Transverse colon (tissue), 4 donors: Measurements from ENCODE around the gene RPS6KL1. TPM values are rescaled to one million over a fixed set of nuclear protein-coding genes. Genes with fewer than 3 reads are reported as not detected.

Experiments used
- DNase-seq: peaks from one replicate; pipeline ENCODE4 v3.0.0-alpha.2; 2019
- H3K27ac ChIP-seq, 4 donors: fragments of 200-600 bp; sonication (generic); 2 replicates each; pipeline ENCODE4 v1.5.1; 2016 to 2018; ENCODE audit warnings: inconsistent platforms in 4 of 4
- H3K27me3 ChIP-seq: fragments of 200-600 bp; sonication (generic); 2 replicates; pipeline ENCODE4 v1.5.1; 2017; ENCODE audit warnings: inconsistent platforms
- H3K36me3 ChIP-seq, 4 donors: fragments of 200-600 bp; sonication (generic); 2 replicates each; pipeline ENCODE4 v1.5.1; 2017 to 2019; ENCODE audit warnings: inconsistent platforms in 4 of 4
- H3K4me1 ChIP-seq, 4 donors: fragments of 200-600 bp; sonication (generic); 2 replicates each; pipeline ENCODE4 v1.5.1; 2017 to 2020; ENCODE audit warnings: inconsistent platforms in 4 of 4
- H3K4me3 ChIP-seq, 4 donors: fragments of 200-600 bp; sonication (generic); 1 replicate in 1 of 4; 2 replicates in 3 of 4; pipeline versions ENCODE4 v1.5.1 to v1.6.1; 2017 to 2019; ENCODE audit warnings: inconsistent platforms in 4 of 4
- H3K9me3 ChIP-seq, 2 donors: fragments of 200-600 bp; sonication (generic); 2 replicates each; pipeline ENCODE4 v1.5.1; 2017 to 2019; ENCODE audit warnings: inconsistent platforms in 2 of 2
- CTCF ChIP-seq, 5 experiments: fragments of 200-600 bp in 3 of 5; fragments of 450-650 bp in 2 of 5; sonication (generic) in 3 of 5; IDR thresholded peaks; 1 replicate in 2 of 5; 2 replicates in 3 of 5; pipeline ENCODE4 v1.5.1; 2016 to 2017; ENCODE audit warnings: antibody characterized with exemption in 5 of 5, inconsistent platforms in 3 of 5, mild to moderate bottlenecking in 2 of 5, moderate library complexity in 1 of 5
- EP300 ChIP-seq: sonication (generic); formaldehyde crosslinking; IDR thresholded peaks from one replicate; pipeline ENCODE4 v1.6.1; 2017; ENCODE audit warnings: antibody characterized with exemption, low read depth
- POLR2A ChIP-seq: fragments of 450-650 bp; IDR thresholded peaks from one replicate; pipeline ENCODE4 v1.6.1; 2016; ENCODE audit warnings: antibody characterized with exemption, mild to moderate bottlenecking, moderate library complexity
- POLR2AphosphoS5 ChIP-seq, 3 donors: sonication (generic); formaldehyde crosslinking; IDR thresholded peaks; one replicate each; pipeline ENCODE4 v1.6.1; 2016; ENCODE audit warnings: antibody characterized with exemption in 3 of 3
- WGBS, 2 donors: methylation state at CpG; one replicate each; pipeline ENCODE4 v1.1.5; 2018; ENCODE audit warnings: low coverage in 1 of 2; 5-methylcytosine and 5-hydroxymethylcytosine counted together
- in situ Hi-C, 4 donors: fragments of 200-750 bp; cut with MboI; loops; one replicate each; pipeline versions ENCODE4 v1.15.0 to v1.15.1; 2017; ENCODE audit warnings: low sequenced_read_pairs in 3 of 4, low pct_ligation_motif_present in 1 of 4, low pct_unique_long_range_greater_than_20kb in 1 of 4
- intact Hi-C: fragments of 100-400 bp; cut with DNase I; formaldehyde crosslinking; loops from one replicate; pipeline ENCODE4 v1.15.1; 2023; ENCODE audit warnings: low total_unique reads
- total RNA-seq, 4 donors: library from RNA; depleted of rRNA; stranded (reverse); fragments of >200 nt; gene quantifications; one replicate each; pipeline ENCODE4 v1.1.0, GENCODE V29; 2016

RPS6KL1 gene
- total RNA-seq, 4 donors from 2014 or later: 6.4 to 54.1 (median 9.3) TPM; not detected in 1

GRCh38 chr14:74855021-74855420, 68.0 kb downstream of the RPS6KL1 start:
- 66 to 77% methylated on average over 4 to 7 of the region's 7 CpGs for WGBS, 2 donors
- H3K9me3 ChIP-seq: no peaks in the 10 kb centered on the region

More at GRCh38 chr14:74855021-74855420, 68.0 kb downstream of the RPS6KL1 start:
- intact Hi-C loops: no loop called here
- Histone ChIP-seq H3K27ac (no peak overlapping the region), H3K4me3 (no peak overlapping the region), H3K4me1 (peaks cover 0 to 24% (median 10%) of the 10 kb centered on the region in 4 donors), H3K36me3 (no peaks in the 10 kb centered on the region), H3K27me3 (no peaks in the 10 kb centered on the region)
- TF ChIP-seq POLR2AphosphoS5 (IDR thresholded peaks at IDR 0.05) (no peak), CTCF (IDR thresholded peaks at IDR 0.05) (no peak), POLR2A (no peak), EP300 (no peak)
- in situ Hi-C loops: no loop called here
- no peak for DNase-seq

Other genes starting within 250 kb of the RPS6KL1 start
- 10 to 100 TPM; 22.4 to 57.1 (median 41.1) TPM for gene AREL1, start 210.2 kb downstream of the RPS6KL1 start, total RNA-seq
- gene FCF1, start 210.1 kb downstream of the RPS6KL1 start, total RNA-seq: 10 to 100 TPM in 2 of 4 donors, 1 to 10 TPM in 1, under 1 TPM in 1; 0.37 to 25.5 (median 15.6) TPM
- 10 to 100 TPM; 26.1 to 62.4 (median 35.0) TPM for gene YLPM1, start 159.9 kb downstream of the RPS6KL1 start, total RNA-seq
- gene PROX2, start 47.1 kb downstream of the RPS6KL1 start, total RNA-seq: under 1 TPM in 1 of 4 donors, not detected in 3; 0.79 TPM
- 100 to 1,000 TPM in 3 of 4 donors, 10 to 100 TPM in 1; 65.1 to 135 (median 103) TPM for gene DLST, start 41.3 kb downstream of the RPS6KL1 start, total RNA-seq
- 10 to 100 TPM in 2 of 4 donors, 1 to 10 TPM in 1, not detected in 1; 9.7 to 10.5 (median 10.1) TPM for gene PGF, start 32.3 kb upstream of the RPS6KL1 start, total RNA-seq
- gene EIF2B2, start 79.7 kb upstream of the RPS6KL1 start, total RNA-seq: 10 to 100 TPM; 42.9 to 55.4 (median 51.1) TPM
- 10 to 100 TPM; 24.5 to 58.3 (median 42.5) TPM for gene MLH3, start 128.2 kb upstream of the RPS6KL1 start, total RNA-seq
- gene ACYP1, start 140.8 kb upstream of the RPS6KL1 start, total RNA-seq: 10 to 100 TPM in 3 of 4 donors, 1 to 10 TPM in 1; 6.6 to 36.0 (median 23.2) TPM
- 10 to 100 TPM in 1 of 4 donors, 1 to 10 TPM in 2, not detected in 1; 7.5 to 40.0 (median 8.1) TPM for gene ZC2HC1C, start 146.4 kb upstream of the RPS6KL1 start, total RNA-seq
- gene NEK9, start 203.8 kb upstream of the RPS6KL1 start, total RNA-seq: 100 to 1,000 TPM in 1 of 4 donors, 10 to 100 TPM in 3; 24.4 to 121 (median 53.4) TPM